ENCODE results near the gene TRIM22.
"Not testable (repeated sequence)": the region's sequence is repeated elsewhere in the genome, so short reads cannot be mapped to it uniquely, and the experiment has no call there.

The TRIM22 gene

DNA sequence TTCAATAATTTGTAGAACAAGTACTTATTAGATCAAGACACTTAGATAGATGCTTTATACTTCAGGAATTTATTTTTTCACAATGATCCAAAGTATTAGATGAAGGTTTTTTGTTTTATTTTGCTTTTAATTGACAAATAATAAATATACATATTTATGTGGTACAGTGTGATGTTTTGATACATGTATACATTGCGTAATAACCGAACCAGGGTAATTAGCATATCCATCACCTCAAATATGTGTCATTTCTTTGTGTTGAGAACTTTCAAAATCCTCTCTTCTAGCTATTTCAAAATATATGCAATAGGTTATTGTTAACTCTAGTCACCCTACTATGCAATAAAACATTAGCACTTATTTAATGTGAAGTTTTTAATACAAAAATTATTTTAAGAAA is 26.1 kb upstream of the TRIM22 start:
- no peak for TF ChIP-seq CTCF (conservative IDR thresholded peaks at IDR 0.05; ENCODE audit: low read length)
- no peak for DNase-seq (ENCODE audit: low read depth)
- H3K4me3 ChIP-seq (ENCODE audit: low read length): no peak overlapping the region

- DNase-seq (ENCODE audit: low read depth): no peak
- no peak overlapping the region for H3K4me3 ChIP-seq (ENCODE audit: low read length)
- TF ChIP-seq CTCF (conservative IDR thresholded peaks at IDR 0.05; ENCODE audit: low read length): no peak
Observed at GRCh38 chr11:5665051-5665570, 24.5 kb upstream of the TRIM22 start.

DNA sequence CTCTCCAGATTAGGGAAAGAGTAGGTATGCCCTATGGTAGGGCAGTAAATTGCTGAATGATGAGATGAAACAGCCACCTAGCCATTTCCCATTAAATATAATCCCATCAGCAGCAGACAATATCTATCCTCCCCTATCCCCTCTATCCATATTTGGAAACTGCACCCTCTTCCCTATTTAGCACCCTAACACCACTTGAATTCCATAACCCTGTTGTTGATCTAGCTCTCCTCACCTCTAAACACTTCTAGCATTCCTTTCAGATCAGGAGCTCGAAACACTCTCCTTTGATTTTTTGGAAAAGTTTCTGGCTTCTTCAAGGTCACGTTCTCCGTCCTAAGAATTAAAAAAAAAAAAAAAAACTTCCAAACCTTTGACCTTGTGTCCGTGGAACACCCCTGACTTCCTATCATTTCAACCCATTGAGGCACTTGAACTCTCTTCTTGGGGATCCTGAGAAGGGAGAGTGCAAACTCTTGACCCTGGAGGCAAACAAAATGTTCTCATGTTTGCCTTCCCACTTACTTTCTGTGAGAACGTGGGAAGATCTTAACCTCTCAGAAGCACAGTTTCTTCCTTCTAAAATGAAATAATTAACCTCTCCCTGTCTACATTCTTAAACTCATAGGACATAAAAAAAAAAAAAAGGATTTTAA is 23.7 kb upstream of the TRIM22 start:
- no peak overlapping the region for H3K4me3 ChIP-seq (ENCODE audit: low read length)
- no peak for TF ChIP-seq CTCF (conservative IDR thresholded peaks at IDR 0.05; ENCODE audit: low read length)
- no peak for DNase-seq (ENCODE audit: low read depth)

DNA sequence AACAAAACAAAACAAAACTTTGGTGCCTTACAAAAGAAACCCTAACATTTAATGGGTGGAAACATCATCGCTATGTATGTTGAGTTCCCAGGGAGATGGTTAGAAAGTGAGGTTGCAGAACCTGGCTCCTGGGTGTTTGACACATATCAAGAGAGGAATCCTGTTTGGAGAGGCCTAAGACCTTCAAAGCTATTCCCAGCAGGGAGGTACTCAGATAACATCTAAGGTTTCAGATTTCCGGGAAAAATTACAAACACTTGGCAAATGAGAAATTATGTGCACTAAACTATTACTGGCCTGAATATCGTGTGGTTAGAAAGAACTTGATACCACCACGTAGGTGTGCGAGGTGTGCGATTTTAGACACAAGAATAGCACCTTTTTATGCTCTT is 23.2 kb upstream of the TRIM22 start:
- TF ChIP-seq CTCF (conservative IDR thresholded peaks at IDR 0.05; ENCODE audit: low read length): no peak
- DNase-seq (ENCODE audit: low read depth): no peak
- no peak overlapping the region for H3K4me3 ChIP-seq (ENCODE audit: low read length)

GRCh38 chr11:5671831-5672230 is 17.8 kb upstream of the TRIM22 start:
- no peak for TF ChIP-seq CTCF (conservative IDR thresholded peaks at IDR 0.05; ENCODE audit: low read length)

GRCh38 chr11:5674391-5674790 is 15.2 kb upstream of the TRIM22 start:
- no peak for TF ChIP-seq CTCF (conservative IDR thresholded peaks at IDR 0.05; ENCODE audit: low read length)
- no peak overlapping the region for H3K4me3 ChIP-seq (ENCODE audit: low read length)
- no peak for DNase-seq (ENCODE audit: low read depth)

More at GRCh38 chr11:5671831-5672230, 17.8 kb upstream of the TRIM22 start:
- no peak for DNase-seq (ENCODE audit: low read depth)
- H3K4me3 ChIP-seq (ENCODE audit: low read length): no peak overlapping the region

GRCh38 chr11:5679811-5680210 is 9.8 kb upstream of the TRIM22 start:
- no peak overlapping the region for H3K4me3 ChIP-seq (ENCODE audit: low read length)
- no peak for DNase-seq (ENCODE audit: low read depth)
- TF ChIP-seq CTCF (conservative IDR thresholded peaks at IDR 0.05; ENCODE audit: low read length): no peak

- not testable (repeated sequence) for DNase-seq (ENCODE audit: low read depth); H3K4me3 ChIP-seq (ENCODE audit: low read length)
Observed at GRCh38 chr11:5682890-5683441, 6.6 kb upstream of the TRIM22 start.

- not testable (repeated sequence) for DNase-seq (ENCODE audit: low read depth)
- H3K4me3 ChIP-seq (ENCODE audit: low read length): peak overlapping the region; percentile 35
Observed at GRCh38 chr11:5683620-5684019, 6.0 kb upstream of the TRIM22 start.
